Right atrium auricular region (tissue), 2 donors: ENCODE results near the gene SNTB2. TPM values are rescaled to one million over a fixed set of nuclear protein-coding genes. Genes with fewer than 3 reads are reported as not detected.
"Not testable (repeated sequence)": the region's sequence is repeated elsewhere in the genome, so short reads cannot be mapped to it uniquely, and the experiment has no call there.

ENCODE experiments used
- DNase-seq: peaks from one replicate; pipeline ENCODE4 v3.0.0-alpha.2; 2019; ENCODE audit warnings: low spot score
- H3K27ac ChIP-seq, 2 donors: fragments of 200-600 bp; sonication (generic); 1 replicate in 1 of 2; 2 replicates in 1 of 2; pipeline ENCODE4 v1.5.1; 2016 to 2019
- H3K27me3 ChIP-seq, 2 donors: fragments of 200-600 bp; sonication (generic); one replicate each; pipeline versions ENCODE4 v1.5.1 to v1.6.0; 2017 to 2019
- H3K36me3 ChIP-seq: fragments of 200-600 bp; sonication (generic); one replicate; pipeline ENCODE4 v1.5.1; 2016
- H3K4me1 ChIP-seq, 2 donors: fragments of 200-600 bp; sonication (generic); one replicate each; pipeline versions ENCODE4 v1.5.1 to v1.6.0; 2017 to 2019
- H3K4me3 ChIP-seq, 2 donors: fragments of 200-600 bp; sonication (generic); 1 replicate in 1 of 2; 2 replicates in 1 of 2; pipeline ENCODE4 v1.5.1; 2017 to 2019; ENCODE audit warnings: mild to moderate bottlenecking in 1 of 2, moderate library complexity in 1 of 2
- H3K9me3 ChIP-seq, 2 donors: fragments of 200-600 bp; sonication (generic); one replicate each; pipeline ENCODE4 v1.5.1; 2019
- total RNA-seq, 2 donors: library from RNA; depleted of rRNA; stranded (reverse); fragments of >200 nt; gene quantifications; one replicate each; pipeline ENCODE4 v1.1.0, GENCODE V29; 2016
- TF ChIP-seq, protein P1 (sequence below), 2 donors: fragments of 200-600 bp; sonication (generic); IDR thresholded peaks; one replicate each; pipeline ENCODE4 v1.5.1; 2019; ENCODE audit warnings: antibody characterized with exemption in 2 of 2

Gene SNTB2
- total RNA-seq, 2 donors from 2014 or later = 12.3 to 35.1 TPM

- no peaks in the 10 kb centered on the region for H3K27me3 ChIP-seq
- H3K27ac ChIP-seq = no peak overlapping the region
- no peak overlapping the region for H3K4me3 ChIP-seq
- no peaks in the 10 kb centered on the region for H3K36me3 ChIP-seq
- H3K4me1 ChIP-seq = peaks cover 0 to 12% of the 10 kb centered on the region in 2 donors
- no peaks in the 10 kb centered on the region for H3K9me3 ChIP-seq
- DNase-seq = no peak
- TF ChIP-seq, protein P1, sequence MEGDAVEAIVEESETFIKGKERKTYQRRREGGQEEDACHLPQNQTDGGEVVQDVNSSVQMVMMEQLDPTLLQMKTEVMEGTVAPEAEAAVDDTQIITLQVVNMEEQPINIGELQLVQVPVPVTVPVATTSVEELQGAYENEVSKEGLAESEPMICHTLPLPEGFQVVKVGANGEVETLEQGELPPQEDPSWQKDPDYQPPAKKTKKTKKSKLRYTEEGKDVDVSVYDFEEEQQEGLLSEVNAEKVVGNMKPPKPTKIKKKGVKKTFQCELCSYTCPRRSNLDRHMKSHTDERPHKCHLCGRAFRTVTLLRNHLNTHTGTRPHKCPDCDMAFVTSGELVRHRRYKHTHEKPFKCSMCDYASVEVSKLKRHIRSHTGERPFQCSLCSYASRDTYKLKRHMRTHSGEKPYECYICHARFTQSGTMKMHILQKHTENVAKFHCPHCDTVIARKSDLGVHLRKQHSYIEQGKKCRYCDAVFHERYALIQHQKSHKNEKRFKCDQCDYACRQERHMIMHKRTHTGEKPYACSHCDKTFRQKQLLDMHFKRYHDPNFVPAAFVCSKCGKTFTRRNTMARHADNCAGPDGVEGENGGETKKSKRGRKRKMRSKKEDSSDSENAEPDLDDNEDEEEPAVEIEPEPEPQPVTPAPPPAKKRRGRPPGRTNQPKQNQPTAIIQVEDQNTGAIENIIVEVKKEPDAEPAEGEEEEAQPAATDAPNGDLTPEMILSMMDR (IDR thresholded peaks at IDR 0.05) = no peak
These were observed 98.3 kb downstream of the SNTB2 start for GRCh38 chr16:69285240-69285639.

DNA sequence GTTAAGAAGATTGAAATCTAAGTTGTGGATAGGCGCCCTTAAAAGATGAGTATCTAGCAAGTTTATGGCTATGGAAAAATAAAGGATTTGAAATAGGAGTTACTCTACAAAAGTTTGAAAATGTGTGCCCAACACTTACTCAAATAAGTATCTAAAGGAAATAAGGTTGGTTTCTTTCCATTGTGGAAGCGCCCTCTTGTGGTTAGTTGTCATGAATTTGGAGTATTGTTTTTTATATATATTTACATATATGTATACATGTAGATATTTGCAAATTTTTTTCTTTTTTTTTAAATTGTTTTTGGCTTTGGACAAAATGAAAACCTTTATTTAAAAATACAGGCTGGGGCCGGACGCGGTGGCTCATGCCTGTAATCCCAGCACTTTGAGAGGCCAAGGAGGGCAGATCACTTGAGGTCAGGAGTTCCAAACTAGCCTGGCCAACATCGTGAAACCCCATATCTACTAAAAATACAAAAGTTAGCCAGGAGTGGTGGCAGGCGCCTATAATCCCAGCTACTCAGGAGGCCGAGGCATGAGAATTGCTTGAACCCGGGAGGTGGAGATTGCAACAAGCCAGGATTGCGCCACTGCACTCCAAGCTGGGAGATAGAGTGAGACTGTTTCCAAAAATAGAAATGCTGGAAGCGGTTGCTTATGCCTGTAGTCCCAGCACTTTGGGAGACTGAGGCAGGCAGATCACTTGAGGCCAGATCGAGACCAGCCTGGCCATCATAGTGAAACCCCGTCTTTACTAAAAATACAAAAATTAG is 100.2 kb downstream of the SNTB2 start:
- TF ChIP-seq, protein P1 (IDR thresholded peaks at IDR 0.05) = peak in 1 of 2 donors; percentile 79
- Histone ChIP-seq H3K4me1 (peaks cover 0 to 12% of the 10 kb centered on the region in 2 donors), H3K9me3 (no peaks in the 10 kb centered on the region), H3K4me3 (no peak overlapping the region), H3K36me3 (no peaks in the 10 kb centered on the region), H3K27me3 (no peaks in the 10 kb centered on the region), H3K27ac (peak overlapping the region; percentile 16 to 47)
- peak; percentile 84 for DNase-seq

DNA sequence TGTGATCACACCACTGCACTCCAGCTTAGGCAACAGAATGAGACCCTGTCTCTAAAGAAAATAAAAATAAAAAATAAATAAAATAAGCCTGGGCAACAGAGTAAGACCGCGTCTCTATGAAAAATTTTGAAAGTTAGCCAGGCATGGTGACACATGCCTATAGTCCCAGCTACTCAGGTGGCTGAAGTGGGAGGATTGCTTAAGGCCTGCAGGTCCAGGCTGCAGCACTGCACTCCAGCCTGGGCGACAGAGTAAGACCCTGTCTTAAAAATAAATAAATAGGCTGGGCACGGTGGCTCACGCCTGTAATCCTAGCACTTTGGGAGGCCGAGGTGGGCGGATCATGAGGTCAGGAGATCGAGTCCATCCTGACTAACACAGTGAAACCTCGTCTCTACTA is 104.7 kb downstream of the SNTB2 start:
- not testable (repeated sequence) for DNase-seq, H3K36me3 ChIP-seq, H3K4me1 ChIP-seq, H3K9me3 ChIP-seq, H3K27ac ChIP-seq, H3K4me3 ChIP-seq, H3K27me3 ChIP-seq

GRCh38 chr16:69293401-69293800 is 106.4 kb downstream of the SNTB2 start:
- no peaks in the 10 kb centered on the region for H3K4me1 ChIP-seq
- no peak overlapping the region for H3K27ac ChIP-seq
- no peak overlapping the region for H3K4me3 ChIP-seq
- TF ChIP-seq, protein P1 (IDR thresholded peaks at IDR 0.05) = no peak
- no peaks in the 10 kb centered on the region for H3K36me3 ChIP-seq
- H3K27me3 ChIP-seq = no peaks in the 10 kb centered on the region
- no peak for DNase-seq
- H3K9me3 ChIP-seq = no peaks in the 10 kb centered on the region

DNA sequence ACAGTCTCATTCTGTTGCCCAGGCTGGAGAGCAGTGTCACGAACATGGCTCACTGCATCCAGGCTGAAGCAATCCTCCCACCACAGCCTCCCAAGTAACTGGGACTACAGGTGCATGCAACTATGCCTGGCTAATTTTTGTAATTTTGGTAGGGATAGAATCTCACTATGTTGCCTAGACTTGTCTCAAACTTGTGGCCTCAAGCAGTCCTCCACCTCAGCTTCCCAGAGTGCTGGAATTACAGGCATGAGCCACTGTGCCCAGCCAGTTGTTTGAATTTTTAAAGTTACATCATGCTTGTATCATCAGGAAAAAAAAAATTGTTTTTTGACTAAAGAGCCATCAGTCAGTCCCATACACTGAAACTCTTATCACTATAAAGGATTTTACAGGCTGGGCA is 107.1 kb downstream of the SNTB2 start:
- TF ChIP-seq, protein P1 (IDR thresholded peaks at IDR 0.05) = no peak
- no peaks in the 10 kb centered on the region for H3K36me3 ChIP-seq
- H3K9me3 ChIP-seq = no peaks in the 10 kb centered on the region

GRCh38 chr16:69296771-69297170 is 109.8 kb downstream of the SNTB2 start:
- not testable (repeated sequence) for H3K27ac ChIP-seq, H3K27me3 ChIP-seq, H3K9me3 ChIP-seq, DNase-seq, H3K4me1 ChIP-seq, H3K4me3 ChIP-seq
- H3K36me3 ChIP-seq = peaks cover 17% of the 10 kb centered on the region

More for the DNA sequence above, 107.1 kb downstream of the SNTB2 start:
- no peak for DNase-seq
- Histone ChIP-seq H3K27me3 (no peaks in the 10 kb centered on the region), H3K4me3 (no peak overlapping the region), H3K4me1 (no peaks in the 10 kb centered on the region), H3K27ac (no peak overlapping the region)

GRCh38 chr16:69298261-69298660 is 111.3 kb downstream of the SNTB2 start:
- no peaks in the 10 kb centered on the region for H3K27me3 ChIP-seq
- H3K27ac ChIP-seq = no peak overlapping the region
- no peak overlapping the region for H3K4me3 ChIP-seq
- no peak for DNase-seq
- no peaks in the 10 kb centered on the region for H3K9me3 ChIP-seq
- H3K4me1 ChIP-seq = no peaks in the 10 kb centered on the region
- TF ChIP-seq, protein P1 (IDR thresholded peaks at IDR 0.05) = no peak
- peaks cover 17% of the 10 kb centered on the region for H3K36me3 ChIP-seq
